Measurements from ENCODE around the gene HARS2.
A peak's percentile ranks its signal among the peaks of the same experiment; 100 is the strongest.
"Not testable (repeated sequence)": the region's sequence is repeated elsewhere in the genome, so short reads cannot be mapped to it uniquely, and the experiment has no call there.

Gene HARS2

GRCh38 chr5:140700177-140701144, 9.2 kb downstream of the HARS2 start, which contains the start of gene ZMAT2:
ZMAT2 (plus strand) TSS chr5:140700447; CDS start chr5:140700461, 14 bp downstream.
- peak; percentile 92 for DNase-seq

GRCh38 chr5:140707812-140708211, 16.6 kb downstream of the HARS2 start:
- DNase-seq, result no peak

GRCh38 chr5:140708787-140709186, 17.5 kb downstream of the HARS2 start:
- not testable (repeated sequence) for DNase-seq

GRCh38 chr5:140710899-140711552, 19.8 kb downstream of the HARS2 start:
- DNase-seq, result peak; percentile 92

- DNase-seq, result no peak
Measured at GRCh38 chr5:140711794-140712193, 20.5 kb downstream of the HARS2 start.

GRCh38 chr5:140713562-140714094, 22.4 kb downstream of the HARS2 start:
- no peak for DNase-seq

GRCh38 chr5:140716238-140716637, 25.0 kb downstream of the HARS2 start:
- DNase-seq, result not testable (repeated sequence)

- DNase-seq, result no peak
Measured at GRCh38 chr5:140718266-140718592, 27.0 kb downstream of the HARS2 start.

- peak; percentile 7 for DNase-seq
Measured at GRCh38 chr5:140720738-140721137, 29.5 kb downstream of the HARS2 start.

GRCh38 chr5:140721395-140721794, 30.1 kb downstream of the HARS2 start:
- not testable (repeated sequence) for DNase-seq

GRCh38 chr5:140725799-140726471, 34.7 kb downstream of the HARS2 start:
- DNase-seq, result peak; percentile 90

- no peak for DNase-seq
Measured at GRCh38 chr5:140733098-140733497, 41.8 kb downstream of the HARS2 start.

- DNase-seq, result peak; percentile 25
Measured at GRCh38 chr5:140734354-140734753, 43.1 kb downstream of the HARS2 start.

GRCh38 chr5:140737486-140737885, 46.2 kb downstream of the HARS2 start:
- no peak for DNase-seq

GRCh38 chr5:140741967-140742366, 50.7 kb downstream of the HARS2 start:
- DNase-seq, result no peak
